ENCODE results near the gene ADIG. TPM values are rescaled to one million over a fixed set of nuclear protein-coding genes. Genes with fewer than 3 reads are reported as not detected.

ADIG gene
- total RNA-seq, 1 experiment from 2014 or later, result not detected

- no peak for TF ChIP-seq CTCF (IDR thresholded peaks at IDR 0.05; ENCODE audit: unreplicated experiment)
- no peak overlapping the region for H3K4me3 Mint-ChIP-seq (ENCODE audit: low read depth, unreplicated experiment)
- intact Hi-C loops (cut with micrococcal nuclease; ENCODE audit: unreplicated experiment), result no loop called here
- H3K4me1 Mint-ChIP-seq (ENCODE audit: low read depth, unreplicated experiment), result no peaks in the 10 kb centered on the region
- no peak for DNase-seq
- CTCF ChIA-PET, result no interaction called here
- H3K9me3 Mint-ChIP-seq (ENCODE audit: low read depth, unreplicated experiment), result no peaks in the 10 kb centered on the region
- H3K36me3 Mint-ChIP-seq (ENCODE audit: insufficient read depth, unreplicated experiment), result peaks cover 10% of the 10 kb centered on the region
- no peak overlapping the region for H3K27ac Mint-ChIP-seq (ENCODE audit: unreplicated experiment)
- no peaks in the 10 kb centered on the region for H3K27me3 Mint-ChIP-seq (ENCODE audit: unreplicated experiment)
- BruUV-seq (replicated peaks), result no TSS peak
Measured at GRCh38 chr20:38573413-38573812, 7.6 kb upstream of the ADIG start.

GRCh38 chr20:38579219-38579910 lies 1.6 kb upstream of the ADIG start:
- intact Hi-C loops (cut with micrococcal nuclease; ENCODE audit: unreplicated experiment), result no loop called here
- Mint-ChIP-seq H3K4me3 (ENCODE audit: low read depth, unreplicated experiment) (no peak overlapping the region), H3K27ac (ENCODE audit: unreplicated experiment) (no peak overlapping the region), H3K36me3 (ENCODE audit: insufficient read depth, unreplicated experiment) (peaks cover 22% of the 10 kb centered on the region), H3K4me1 (ENCODE audit: low read depth, unreplicated experiment) (no peaks in the 10 kb centered on the region), H3K9me3 (ENCODE audit: low read depth, unreplicated experiment) (no peaks in the 10 kb centered on the region), H3K27me3 (ENCODE audit: unreplicated experiment) (no peaks in the 10 kb centered on the region)
- no TSS peak for BruUV-seq (replicated peaks)
- DNase-seq, result no peak
- CTCF ChIA-PET, result interaction anchor here (0.8 kb wide), 1 partner anchor 11 kb away, joined by 3 read pairs; no protein-coding TSS in a partner anchor
- TF ChIP-seq CTCF (IDR thresholded peaks at IDR 0.05; ENCODE audit: unreplicated experiment), result no peak

- no peak overlapping the region for H3K27ac Mint-ChIP-seq (ENCODE audit: unreplicated experiment)
- no peak overlapping the region for H3K4me3 Mint-ChIP-seq (ENCODE audit: low read depth, unreplicated experiment)
- H3K9me3 Mint-ChIP-seq (ENCODE audit: low read depth, unreplicated experiment), result no peaks in the 10 kb centered on the region
- TF ChIP-seq CTCF (IDR thresholded peaks at IDR 0.05; ENCODE audit: unreplicated experiment), result no peak
- H3K27me3 Mint-ChIP-seq (ENCODE audit: unreplicated experiment), result no peaks in the 10 kb centered on the region
- no TSS peak for BruUV-seq (replicated peaks)
- peaks cover 18% of the 10 kb centered on the region for H3K36me3 Mint-ChIP-seq (ENCODE audit: insufficient read depth, unreplicated experiment)
- CTCF ChIA-PET, result interaction anchor here (1.9 kb wide), 1 partner anchor 8 kb away, joined by 4 read pairs; no protein-coding TSS in a partner anchor
- no peak for DNase-seq
- no peaks in the 10 kb centered on the region for H3K4me1 Mint-ChIP-seq (ENCODE audit: low read depth, unreplicated experiment)
- intact Hi-C loops (cut with micrococcal nuclease; ENCODE audit: unreplicated experiment), result no loop called here
Measured at GRCh38 chr20:38579921-38580320, 1.1 kb upstream of the ADIG start.

GRCh38 chr20:38581830-38582358 lies 897 bp downstream of the ADIG start:
- no TSS peak for BruUV-seq (replicated peaks)
- Mint-ChIP-seq H3K9me3 (ENCODE audit: low read depth, unreplicated experiment) (no peaks in the 10 kb centered on the region), H3K4me1 (ENCODE audit: low read depth, unreplicated experiment) (no peaks in the 10 kb centered on the region), H3K4me3 (ENCODE audit: low read depth, unreplicated experiment) (no peak overlapping the region), H3K27ac (ENCODE audit: unreplicated experiment) (no peak overlapping the region), H3K36me3 (ENCODE audit: insufficient read depth, unreplicated experiment) (peaks cover 13% of the 10 kb centered on the region), H3K27me3 (ENCODE audit: unreplicated experiment) (no peaks in the 10 kb centered on the region)
- no peak for TF ChIP-seq CTCF (IDR thresholded peaks at IDR 0.05; ENCODE audit: unreplicated experiment)
- DNase-seq, result no peak
- intact Hi-C loops (cut with micrococcal nuclease; ENCODE audit: unreplicated experiment), result no loop called here
- CTCF ChIA-PET, result interaction anchor here (0.9 to 1.9 kb wide), 2 partner anchors 10 to 19 kb away, joined by 3 to 4 read pairs; partner anchors contain the start of gene ARHGAP40

Data from Calu3 (cell line).